ENCODE data around the gene FRS2.

- no peak for TF ChIP-seq CTCF (IDR thresholded peaks at IDR 0.05)
- TF ChIP-seq POLR2A (IDR thresholded peaks at IDR 0.05): no peak
These were observed 27.3 kb upstream of the FRS2 start for GRCh38 chr12:69442894-69443293.
